T-helper 17 cell (primary cell): Measurements from ENCODE around the gene PLSCR1. TPM values are rescaled to one million over a fixed set of nuclear protein-coding genes. Genes with fewer than 3 reads are reported as not detected.
"Not testable (repeated sequence)": the region's sequence is repeated elsewhere in the genome, so short reads cannot be mapped to it uniquely, and the experiment has no call there.

ENCODE experiments used
- ATAC-seq: fragments of 150-1000 bp; cut with Tn5 transposase; 2 replicates; pipeline ENCODE4 v1.10.0; 2021; ENCODE audit warnings: mild to moderate bottlenecking, moderate library complexity
- DNase-seq, 3 donors: peaks; one replicate each; pipeline versions ENCODE4 v3.0.0 to v3.0.0-alpha.2; 2020 to 2021
- H3K9me3 ChIP-seq: one replicate; pipeline ENCODE4 v1.7.0; 2013; ENCODE audit warnings: low read length, mild to moderate bottlenecking; ENCODE audit not compliant: control insufficient read depth, poor library complexity, severe bottlenecking
- H3K27ac Mint-ChIP-seq: one replicate; pipeline ENCODE4 v1.8.0; 2022; ENCODE audit warnings: mild to moderate bottlenecking, moderate library complexity, mixed read lengths
- H3K27me3 Mint-ChIP-seq: one replicate; pipeline ENCODE4 v1.8.0; 2022; ENCODE audit warnings: mixed read lengths
- H3K36me3 Mint-ChIP-seq: one replicate; pipeline ENCODE4 v1.8.0; 2022; ENCODE audit warnings: low read depth, mixed read lengths
- H3K4me1 Mint-ChIP-seq: one replicate; pipeline ENCODE4 v1.8.0; 2022; ENCODE audit warnings: mild to moderate bottlenecking, mixed read lengths
- H3K4me3 Mint-ChIP-seq: one replicate; pipeline ENCODE4 v1.8.0; 2022; ENCODE audit warnings: mild to moderate bottlenecking, moderate library complexity, mixed read lengths
- total RNA-seq, 4 donors: library from RNA in 2 of 4; stranded (reverse) in 2 of 4; gene quantifications; one replicate each; pipeline ENCODE4 v1.2.3 and lab custom pipeline; 2022 to 2026

PLSCR1 gene
- total RNA-seq, 2 donors from 2014 or later: 14.8 TPM

- H3K27me3 Mint-ChIP-seq: no peaks in the 10 kb centered on the region
Measured at GRCh38 chr3:146501752-146502151, 42.7 kb downstream of the PLSCR1 start.

GRCh38 chr3:146499701-146500100 is 44.7 kb downstream of the PLSCR1 start:
- DNase-seq: no peak
- ATAC-seq: no peak
- no peaks in the 10 kb centered on the region for H3K36me3 Mint-ChIP-seq
- no peaks in the 10 kb centered on the region for H3K9me3 ChIP-seq
- H3K27ac Mint-ChIP-seq: no peak overlapping the region
- no peak overlapping the region for H3K4me3 Mint-ChIP-seq
- no peaks in the 10 kb centered on the region for H3K27me3 Mint-ChIP-seq
- peaks cover 4% of the 10 kb centered on the region for H3K4me1 Mint-ChIP-seq

More at GRCh38 chr3:146501752-146502151, 42.7 kb downstream of the PLSCR1 start:
- Mint-ChIP-seq H3K4me1 (peaks cover 4% of the 10 kb centered on the region), H3K4me3 (no peak overlapping the region), H3K27ac (no peak overlapping the region), H3K36me3 (no peaks in the 10 kb centered on the region)
- no peaks in the 10 kb centered on the region for H3K9me3 ChIP-seq
- no peak for ATAC-seq
- DNase-seq: no peak

- DNase-seq: peak in 1 of 3 donors; percentile 9
- ATAC-seq: peak; percentile 73
Measured at GRCh38 chr3:146498002-146498736, 46.2 kb downstream of the PLSCR1 start.

GRCh38 chr3:146497145-146497843 is 47.1 kb downstream of the PLSCR1 start:
- H3K27ac Mint-ChIP-seq, H3K9me3 ChIP-seq, H3K4me3 Mint-ChIP-seq, H3K4me1 Mint-ChIP-seq, ATAC-seq, H3K36me3 Mint-ChIP-seq, DNase-seq, H3K27me3 Mint-ChIP-seq: not testable (repeated sequence)

More at GRCh38 chr3:146498002-146498736, 46.2 kb downstream of the PLSCR1 start:
- H3K27me3 Mint-ChIP-seq: no peaks in the 10 kb centered on the region
- no peaks in the 10 kb centered on the region for H3K9me3 ChIP-seq
- H3K27ac Mint-ChIP-seq: no peak overlapping the region
- no peaks in the 10 kb centered on the region for H3K36me3 Mint-ChIP-seq
- H3K4me1 Mint-ChIP-seq: peaks cover 4% of the 10 kb centered on the region
- H3K4me3 Mint-ChIP-seq: peak overlapping the region; percentile 45

GRCh38 chr3:146496726-146497125 is 47.7 kb downstream of the PLSCR1 start:
- Mint-ChIP-seq H3K36me3 (no peaks in the 10 kb centered on the region), H3K27me3 (no peaks in the 10 kb centered on the region)
- DNase-seq: no peak

GRCh38 chr3:146496251-146496650 is 48.2 kb downstream of the PLSCR1 start:
- no peaks in the 10 kb centered on the region for H3K9me3 ChIP-seq
- ATAC-seq: no peak
- H3K27ac Mint-ChIP-seq: no peak overlapping the region
- no peak for DNase-seq
- no peaks in the 10 kb centered on the region for H3K27me3 Mint-ChIP-seq
- no peak overlapping the region for H3K4me3 Mint-ChIP-seq
- H3K4me1 Mint-ChIP-seq: peaks cover 4% of the 10 kb centered on the region
- no peaks in the 10 kb centered on the region for H3K36me3 Mint-ChIP-seq

More at GRCh38 chr3:146496726-146497125, 47.7 kb downstream of the PLSCR1 start:
- no peak overlapping the region for H3K27ac Mint-ChIP-seq
- H3K4me3 Mint-ChIP-seq: no peak overlapping the region
- ATAC-seq: no peak
- no peaks in the 10 kb centered on the region for H3K9me3 ChIP-seq
- peaks cover 4% of the 10 kb centered on the region for H3K4me1 Mint-ChIP-seq

- H3K4me3 Mint-ChIP-seq: no peak overlapping the region
- peaks cover 4% of the 10 kb centered on the region for H3K4me1 Mint-ChIP-seq
- no peaks in the 10 kb centered on the region for H3K36me3 Mint-ChIP-seq
Measured at GRCh38 chr3:146493761-146494160, 50.6 kb downstream of the PLSCR1 start.

GRCh38 chr3:146493221-146493620 is 51.2 kb downstream of the PLSCR1 start:
- H3K36me3 Mint-ChIP-seq: no peaks in the 10 kb centered on the region
- H3K9me3 ChIP-seq: no peaks in the 10 kb centered on the region
- peaks cover 2% of the 10 kb centered on the region for H3K4me1 Mint-ChIP-seq
- ATAC-seq (no peak), DNase-seq (no peak)
- H3K4me3 Mint-ChIP-seq: no peak overlapping the region
- no peak overlapping the region for H3K27ac Mint-ChIP-seq
- H3K27me3 Mint-ChIP-seq: no peaks in the 10 kb centered on the region

More at GRCh38 chr3:146493761-146494160, 50.6 kb downstream of the PLSCR1 start:
- DNase-seq: no peak
- H3K27me3 Mint-ChIP-seq: no peaks in the 10 kb centered on the region
- no peaks in the 10 kb centered on the region for H3K9me3 ChIP-seq
- H3K27ac Mint-ChIP-seq: no peak overlapping the region
- ATAC-seq: no peak

GRCh38 chr3:146491303-146491702 is 53.1 kb downstream of the PLSCR1 start:
- Mint-ChIP-seq H3K27ac (no peak overlapping the region), H3K4me3 (no peak overlapping the region), H3K27me3 (no peaks in the 10 kb centered on the region), H3K4me1 (no peaks in the 10 kb centered on the region), H3K36me3 (peaks cover 3% of the 10 kb centered on the region)
- H3K9me3 ChIP-seq: no peaks in the 10 kb centered on the region
- no peak for DNase-seq
- ATAC-seq: no peak

GRCh38 chr3:146485297-146485696 is 59.1 kb downstream of the PLSCR1 start:
- DNase-seq (no peak), ATAC-seq (no peak)
- H3K27me3 Mint-ChIP-seq: no peaks in the 10 kb centered on the region
- peaks cover 5% of the 10 kb centered on the region for H3K36me3 Mint-ChIP-seq
- no peaks in the 10 kb centered on the region for H3K4me1 Mint-ChIP-seq
- H3K27ac Mint-ChIP-seq: no peak overlapping the region
- no peak overlapping the region for H3K4me3 Mint-ChIP-seq
- no peaks in the 10 kb centered on the region for H3K9me3 ChIP-seq

- Mint-ChIP-seq H3K36me3 (peaks cover 2% of the 10 kb centered on the region), H3K27me3 (peaks cover 30% of the 10 kb centered on the region), H3K4me1 (peaks cover 2% of the 10 kb centered on the region), H3K27ac (no peak overlapping the region), H3K4me3 (no peak overlapping the region)
- DNase-seq (no peak), ATAC-seq (no peak)
- no peaks in the 10 kb centered on the region for H3K9me3 ChIP-seq
Measured at GRCh38 chr3:146476094-146476740, 68.2 kb downstream of the PLSCR1 start.

- ATAC-seq, H3K36me3 Mint-ChIP-seq, H3K27ac Mint-ChIP-seq, H3K9me3 ChIP-seq, DNase-seq, H3K4me3 Mint-ChIP-seq, H3K4me1 Mint-ChIP-seq: not testable (repeated sequence)
- H3K27me3 Mint-ChIP-seq: peaks cover 30% of the 10 kb centered on the region
Measured at GRCh38 chr3:146474976-146475375, 69.4 kb downstream of the PLSCR1 start.

- DNase-seq (no peak), ATAC-seq (no peak)
- Mint-ChIP-seq H3K36me3 (no peaks in the 10 kb centered on the region), H3K27ac (no peak overlapping the region), H3K27me3 (peaks cover 30% of the 10 kb centered on the region), H3K4me3 (no peak overlapping the region), H3K4me1 (peaks cover 5% of the 10 kb centered on the region)
- no peaks in the 10 kb centered on the region for H3K9me3 ChIP-seq
Measured at GRCh38 chr3:146473726-146474125, 70.7 kb downstream of the PLSCR1 start.
